NCI-H82 (cell line): Measurements from ENCODE around the gene ZDHHC24.
A peak's percentile ranks its signal among the peaks of the same experiment; 100 is the strongest.
"Not testable (repeated sequence)": the region's sequence is repeated elsewhere in the genome, so short reads cannot be mapped to it uniquely, and the experiment has no call there.

Experiments
- DNase-seq: peaks from one replicate; lab custom pipeline; 2025; lab: John Stamatoyannopoulos, UW

The ZDHHC24 gene

GRCh38 chr11:66544952-66545351 is 896 bp downstream of the ZDHHC24 start:
- not testable (repeated sequence) for DNase-seq

GRCh38 chr11:66543263-66544107 is 2.4 kb downstream of the ZDHHC24 start:
- peak; percentile 71 for DNase-seq

GRCh38 chr11:66542362-66542761 is 3.5 kb downstream of the ZDHHC24 start:
- no peak for DNase-seq

GRCh38 chr11:66541892-66542291 is 4.0 kb downstream of the ZDHHC24 start:
- no peak for DNase-seq

- DNase-seq, result peak; percentile 52
Observed at GRCh38 chr11:66540598-66540997, 5.2 kb downstream of the ZDHHC24 start.

GRCh38 chr11:66539870-66540213 is 6.0 kb downstream of the ZDHHC24 start:
- DNase-seq, result no peak

- no peak for DNase-seq
Observed at GRCh38 chr11:66539170-66539869, 6.5 kb downstream of the ZDHHC24 start.

GRCh38 chr11:66532784-66533183 is 13.1 kb downstream of the ZDHHC24 start:
- no peak for DNase-seq

- DNase-seq, result no peak
Observed at GRCh38 chr11:66531841-66532240, 14.0 kb downstream of the ZDHHC24 start.

GRCh38 chr11:66530927-66531709 is 14.7 kb downstream of the ZDHHC24 start:
- no peak for DNase-seq

GRCh38 chr11:66529655-66530054 is 16.2 kb downstream of the ZDHHC24 start:
- no peak for DNase-seq

- DNase-seq, result no peak
Observed at GRCh38 chr11:66529069-66529468, 16.8 kb downstream of the ZDHHC24 start.

GRCh38 chr11:66524304-66525040 is 21.4 kb downstream of the ZDHHC24 start:
- DNase-seq, result no peak

- no peak for DNase-seq
Observed at GRCh38 chr11:66523611-66524010, 22.2 kb downstream of the ZDHHC24 start.

GRCh38 chr11:66510990-66511339 is 34.9 kb downstream of the ZDHHC24 start:
- no peak for DNase-seq

- peak; percentile 84 for DNase-seq
Observed at GRCh38 chr11:66510271-66510989, 35.4 kb downstream of the ZDHHC24 start, which contains the start of gene BBS1. BBS1 (plus strand) TSS chr11:66510635; CDS start chr11:66510660, 25 bp downstream.

GRCh38 chr11:66509131-66509561 is 36.7 kb downstream of the ZDHHC24 start:
- DNase-seq, result no peak

GRCh38 chr11:66505276-66505816 is 40.5 kb downstream of the ZDHHC24 start:
- no peak for DNase-seq

- DNase-seq, result no peak
Observed at GRCh38 chr11:66498506-66498905, 47.3 kb downstream of the ZDHHC24 start.

- no peak for DNase-seq
Observed at GRCh38 chr11:66497206-66497605, 48.6 kb downstream of the ZDHHC24 start.

GRCh38 chr11:66495401-66495854 is 50.4 kb downstream of the ZDHHC24 start:
- peak; percentile 19 for DNase-seq
